Measurements from ENCODE around the gene ADAM8.
"Not testable (repeated sequence)": the region's sequence is repeated elsewhere in the genome, so short reads cannot be mapped to it uniquely, and the experiment has no call there.

Gene ADAM8

GRCh38 chr10:133267829-133268228 lies 8.8 kb downstream of the ADAM8 start:
- no peak for DNase-seq (ENCODE audit: low read depth)

DNA sequence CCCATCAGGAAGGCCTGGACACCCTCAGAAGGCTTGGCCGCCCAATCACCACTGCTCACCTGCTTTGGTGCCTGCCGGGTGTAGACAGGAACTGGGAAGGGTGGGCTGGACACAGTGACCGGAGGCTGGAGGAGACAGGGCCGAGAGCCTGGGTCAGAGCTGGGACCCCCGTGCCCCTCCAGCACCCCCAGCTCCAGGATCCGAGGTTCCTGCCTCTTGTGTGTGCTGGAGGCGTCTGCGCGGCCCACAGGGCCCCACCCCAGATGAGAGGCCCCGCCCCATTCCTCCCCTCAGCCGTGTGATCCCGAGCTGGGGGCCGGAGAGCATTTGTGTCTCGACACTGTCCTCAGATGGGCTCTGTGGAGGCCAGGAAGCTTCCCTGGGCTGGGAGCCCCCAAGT lies 9.4 kb downstream of the ADAM8 start:
- DNase-seq (ENCODE audit: low read depth), result no peak

GRCh38 chr10:133266056-133266795 lies 10.4 kb downstream of the ADAM8 start:
- DNase-seq (ENCODE audit: low read depth), result no peak

GRCh38 chr10:133265052-133265451 lies 11.6 kb downstream of the ADAM8 start:
- not testable (repeated sequence) for DNase-seq (ENCODE audit: low read depth)

GRCh38 chr10:133264461-133264860 lies 12.2 kb downstream of the ADAM8 start:
- DNase-seq (ENCODE audit: low read depth), result no peak

- DNase-seq (ENCODE audit: low read depth), result no peak
Measured at GRCh38 chr10:133263674-133264073, 13.0 kb downstream of the ADAM8 start.

DNA sequence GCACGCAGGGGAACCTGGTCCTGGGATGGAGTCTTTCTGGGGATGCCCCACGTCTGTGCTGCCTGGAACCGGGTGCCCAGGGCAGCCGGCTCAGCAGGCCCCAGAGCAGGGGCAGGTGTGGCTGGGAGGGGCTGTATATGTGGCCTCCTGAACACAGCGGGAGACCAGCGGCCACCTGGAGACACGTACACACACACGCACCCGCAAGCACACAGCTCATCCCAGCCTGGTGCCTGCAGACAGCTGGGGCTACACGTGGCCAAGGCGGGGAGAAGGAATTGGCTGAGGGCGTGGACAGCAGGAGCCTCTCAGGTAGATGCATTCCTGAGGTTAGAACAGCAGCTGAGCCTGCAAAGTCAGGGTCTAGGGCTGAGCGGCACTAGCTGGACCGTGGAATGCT lies 14.0 kb downstream of the ADAM8 start:
- no peak for DNase-seq (ENCODE audit: low read depth)

DNA sequence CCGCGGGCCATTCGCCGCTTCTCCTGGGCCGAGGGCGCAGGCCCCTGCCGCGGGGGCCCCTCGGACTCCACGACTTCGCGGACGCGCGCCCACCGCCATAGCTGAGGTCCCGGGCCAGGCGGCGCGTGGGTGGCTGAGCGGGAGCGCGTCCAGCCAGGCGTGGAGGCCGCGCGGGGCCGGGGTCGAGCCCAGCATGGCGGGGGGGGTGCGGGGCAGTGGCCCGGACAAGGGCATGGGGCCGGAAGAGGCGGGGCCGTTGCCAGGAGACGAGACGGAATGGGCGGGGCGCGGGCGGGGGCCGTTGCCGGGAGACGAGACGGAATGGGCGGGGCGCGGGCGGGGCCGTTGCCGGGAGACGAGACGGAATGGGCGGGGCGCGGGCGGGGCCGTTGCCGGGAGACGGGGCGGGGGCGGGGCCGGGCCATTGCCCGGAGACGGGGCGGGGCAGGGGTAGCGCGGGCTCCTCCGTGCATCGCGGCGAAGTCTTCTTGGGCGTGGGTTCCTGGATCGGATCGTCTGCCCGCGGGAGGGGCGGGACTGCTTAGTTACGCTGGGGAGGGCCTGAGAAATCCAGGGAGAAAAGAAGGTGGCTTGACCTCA lies 14.8 kb downstream of the ADAM8 start:
- DNase-seq (ENCODE audit: low read depth), result no peak

GRCh38 chr10:133260895-133261725 lies 15.6 kb downstream of the ADAM8 start:
- no peak for DNase-seq (ENCODE audit: low read depth)

GRCh38 chr10:133259602-133259989 lies 17.1 kb downstream of the ADAM8 start:
- DNase-seq (ENCODE audit: low read depth), result no peak

- peak; percentile 97 for DNase-seq (ENCODE audit: low read depth)
Measured at GRCh38 chr10:133258818-133259601, 17.7 kb downstream of the ADAM8 start.

DNA sequence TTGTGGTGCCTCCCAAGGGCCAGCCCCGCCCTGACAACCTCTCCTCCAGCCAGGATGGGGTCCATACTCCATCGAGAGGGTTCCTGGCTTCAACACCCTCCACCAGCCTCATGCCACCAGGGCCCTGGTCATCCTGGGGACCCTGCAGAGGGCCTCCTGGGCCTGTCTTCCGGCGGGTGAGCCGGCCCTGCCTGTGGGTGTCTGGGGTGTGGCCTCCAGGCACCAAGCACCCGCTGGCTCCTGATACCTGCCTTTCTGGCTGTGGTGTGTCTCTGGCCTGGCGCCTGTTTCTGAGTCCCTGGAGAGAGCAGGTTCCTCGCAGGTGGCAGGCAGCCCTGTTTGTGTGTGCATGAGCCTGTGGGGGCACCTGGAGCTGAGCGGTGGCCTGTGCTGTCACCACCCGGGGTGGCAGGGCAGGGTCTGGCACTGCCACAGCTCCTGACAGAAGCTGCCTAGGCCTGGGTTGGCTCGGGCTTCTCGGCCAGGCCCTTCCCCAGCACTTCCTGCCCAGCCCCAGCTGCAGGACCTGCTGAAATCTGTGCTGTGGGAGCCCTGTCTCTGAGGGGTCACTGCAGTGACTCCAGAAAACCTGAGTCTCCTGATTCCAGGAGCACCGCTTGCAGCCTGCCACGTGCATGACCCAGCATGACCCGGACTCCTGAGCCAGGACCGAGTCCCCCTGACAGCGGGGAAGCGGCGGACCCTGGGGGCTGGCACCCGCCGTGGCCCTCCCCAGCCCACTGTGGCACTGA lies 18.4 kb downstream of the ADAM8 start:
- DNase-seq (ENCODE audit: low read depth), result no peak

- no peak for DNase-seq (ENCODE audit: low read depth)
Measured at GRCh38 chr10:133257489-133258065, 19.1 kb downstream of the ADAM8 start.

- DNase-seq (ENCODE audit: low read depth), result no peak
Measured at GRCh38 chr10:133255323-133255722, 21.3 kb downstream of the ADAM8 start.

GRCh38 chr10:133254421-133255120 lies 22.1 kb downstream of the ADAM8 start:
- DNase-seq (ENCODE audit: low read depth), result no peak

- DNase-seq (ENCODE audit: low read depth), result no peak
Measured at GRCh38 chr10:133253361-133253955, 23.2 kb downstream of the ADAM8 start.

GRCh38 chr10:133252223-133252552 lies 24.5 kb downstream of the ADAM8 start:
- DNase-seq (ENCODE audit: low read depth), result no peak

- DNase-seq (ENCODE audit: low read depth), result no peak
Measured at GRCh38 chr10:133251388-133252222, 25.1 kb downstream of the ADAM8 start.

Measured in HS-5 (cell line).